Measurements from ENCODE around the gene EPHB1. TPM values are rescaled to one million over a fixed set of nuclear protein-coding genes. Genes with fewer than 3 reads are reported as not detected.

The EPHB1 gene
- polyA plus RNA-seq, 3 donors from 2014 or later, result 0.45 to 1.7 (median 0.48) TPM

GRCh38 chr3:135143474-135143873, 348.4 kb downstream of the EPHB1 start:
- Mint-ChIP-seq H3K36me3 (no peaks in the 10 kb centered on the region), H3K9me3 (peaks cover 0 to 7% (median 0%) of the 10 kb centered on the region in 6 donors), H3K27me3 (ENCODE audit: low read depth in 3 of 3) (peaks cover 0 to 4% (median 2%) of the 10 kb centered on the region in 3 donors), H3K4me3 (no peak overlapping the region), H3K4me1 (no peaks in the 10 kb centered on the region), H3K27ac (no peak overlapping the region)
- no peak for DNase-seq

- Mint-ChIP-seq H3K27ac (no peak overlapping the region), H3K27me3 (ENCODE audit: low read depth in 3 of 3) (peaks cover 0 to 4% (median 2%) of the 10 kb centered on the region in 3 donors)
Measured at GRCh38 chr3:135145581-135145980, 350.5 kb downstream of the EPHB1 start.

GRCh38 chr3:135147657-135148056, 352.6 kb downstream of the EPHB1 start:
- Mint-ChIP-seq H3K4me3 (no peak overlapping the region), H3K27ac (no peak overlapping the region), H3K36me3 (no peaks in the 10 kb centered on the region), H3K27me3 (ENCODE audit: low read depth in 3 of 3) (peaks cover 0 to 6% (median 4%) of the 10 kb centered on the region in 3 donors), H3K4me1 (no peaks in the 10 kb centered on the region), H3K9me3 (peaks cover 0 to 7% (median under 1%) of the 10 kb centered on the region in 6 donors)
- DNase-seq, result no peak

More at GRCh38 chr3:135145581-135145980, 350.5 kb downstream of the EPHB1 start:
- no peak overlapping the region for H3K4me3 Mint-ChIP-seq
- peaks cover 0 to 7% (median 2%) of the 10 kb centered on the region in 6 donors for H3K9me3 Mint-ChIP-seq
- H3K36me3 Mint-ChIP-seq, result no peaks in the 10 kb centered on the region
- no peaks in the 10 kb centered on the region for H3K4me1 Mint-ChIP-seq
- no peak for DNase-seq

GRCh38 chr3:135148398-135149020, 353.4 kb downstream of the EPHB1 start:
- no peak overlapping the region for H3K4me3 Mint-ChIP-seq
- peaks cover 0 to 7% (median 1%) of the 10 kb centered on the region in 6 donors for H3K9me3 Mint-ChIP-seq
- no peak overlapping the region for H3K27ac Mint-ChIP-seq
- H3K36me3 Mint-ChIP-seq, result no peaks in the 10 kb centered on the region
- H3K27me3 Mint-ChIP-seq (ENCODE audit: low read depth in 3 of 3), result peaks cover 0 to 6% (median 4%) of the 10 kb centered on the region in 3 donors
- no peaks in the 10 kb centered on the region for H3K4me1 Mint-ChIP-seq
- DNase-seq, result no peak

- H3K4me1 Mint-ChIP-seq, result no peaks in the 10 kb centered on the region
- no peak overlapping the region for H3K27ac Mint-ChIP-seq
- H3K27me3 Mint-ChIP-seq (ENCODE audit: low read depth in 3 of 3), result peaks cover 0 to 15% (median 4%) of the 10 kb centered on the region in 3 donors
- no peak overlapping the region for H3K4me3 Mint-ChIP-seq
- no peaks in the 10 kb centered on the region for H3K36me3 Mint-ChIP-seq
- H3K9me3 Mint-ChIP-seq, result peaks cover 0 to 7% (median 1%) of the 10 kb centered on the region in 6 donors
- no peak for DNase-seq
Measured at GRCh38 chr3:135149707-135150681, 354.9 kb downstream of the EPHB1 start.

- no peak overlapping the region for H3K27ac Mint-ChIP-seq
- H3K36me3 Mint-ChIP-seq, result no peaks in the 10 kb centered on the region
- H3K4me1 Mint-ChIP-seq, result no peaks in the 10 kb centered on the region
- no peak for DNase-seq
- peaks cover 0 to 12% (median 2%) of the 10 kb centered on the region in 3 donors for H3K27me3 Mint-ChIP-seq (ENCODE audit: low read depth in 3 of 3)
- no peak overlapping the region for H3K4me3 Mint-ChIP-seq
- peaks cover 0 to 9% (median 2%) of the 10 kb centered on the region in 6 donors for H3K9me3 Mint-ChIP-seq
Measured at GRCh38 chr3:135154186-135154585, 359.1 kb downstream of the EPHB1 start.

- Mint-ChIP-seq H3K4me3 (no peak overlapping the region), H3K4me1 (no peaks in the 10 kb centered on the region), H3K27me3 (ENCODE audit: low read depth in 3 of 3) (peaks cover 0 to 12% (median 2%) of the 10 kb centered on the region in 3 donors), H3K27ac (no peak overlapping the region), H3K36me3 (no peaks in the 10 kb centered on the region), H3K9me3 (peaks cover 0 to 9% (median 2%) of the 10 kb centered on the region in 6 donors)
- no peak for DNase-seq
Measured at GRCh38 chr3:135155228-135155627, 360.2 kb downstream of the EPHB1 start.

GRCh38 chr3:135155791-135156190, 360.7 kb downstream of the EPHB1 start:
- Mint-ChIP-seq H3K4me3 (no peak overlapping the region), H3K4me1 (no peaks in the 10 kb centered on the region), H3K27me3 (ENCODE audit: low read depth in 3 of 3) (peaks cover 0 to 10% (median 2%) of the 10 kb centered on the region in 3 donors)

GRCh38 chr3:135157045-135157740, 362.1 kb downstream of the EPHB1 start:
- DNase-seq, result no peak
- Mint-ChIP-seq H3K27me3 (ENCODE audit: low read depth in 3 of 3) (peaks cover 0 to 12% (median 0%) of the 10 kb centered on the region in 3 donors), H3K9me3 (peaks cover 0 to 9% (median 0%) of the 10 kb centered on the region in 6 donors), H3K4me3 (no peak overlapping the region), H3K27ac (no peak overlapping the region), H3K4me1 (no peaks in the 10 kb centered on the region), H3K36me3 (no peaks in the 10 kb centered on the region)

More at GRCh38 chr3:135155791-135156190, 360.7 kb downstream of the EPHB1 start:
- no peak overlapping the region for H3K27ac Mint-ChIP-seq
- peaks cover 0 to 9% (median 1%) of the 10 kb centered on the region in 6 donors for H3K9me3 Mint-ChIP-seq
- H3K36me3 Mint-ChIP-seq, result no peaks in the 10 kb centered on the region
- no peak for DNase-seq

- H3K9me3 Mint-ChIP-seq, result peaks cover 0 to 7% (median 0%) of the 10 kb centered on the region in 6 donors
- no peak for DNase-seq
- peaks cover 0 to 14% (median 0%) of the 10 kb centered on the region in 3 donors for H3K27me3 Mint-ChIP-seq (ENCODE audit: low read depth in 3 of 3)
- H3K4me1 Mint-ChIP-seq, result no peaks in the 10 kb centered on the region
- H3K27ac Mint-ChIP-seq, result no peak overlapping the region
- H3K4me3 Mint-ChIP-seq, result no peak overlapping the region
- H3K36me3 Mint-ChIP-seq, result no peaks in the 10 kb centered on the region
Measured at GRCh38 chr3:135158520-135158919, 363.5 kb downstream of the EPHB1 start.

- peaks cover 0 to 7% (median 0%) of the 10 kb centered on the region in 3 donors for H3K27me3 Mint-ChIP-seq (ENCODE audit: low read depth in 3 of 3)
- no peak overlapping the region for H3K27ac Mint-ChIP-seq
Measured at GRCh38 chr3:135159681-135160247, 364.7 kb downstream of the EPHB1 start.

GRCh38 chr3:135161425-135161824, 366.4 kb downstream of the EPHB1 start:
- H3K4me1 Mint-ChIP-seq, result no peaks in the 10 kb centered on the region

More at GRCh38 chr3:135159681-135160247, 364.7 kb downstream of the EPHB1 start:
- DNase-seq, result no peak
- H3K4me1 Mint-ChIP-seq, result no peaks in the 10 kb centered on the region
- no peak overlapping the region for H3K4me3 Mint-ChIP-seq
- H3K36me3 Mint-ChIP-seq, result no peaks in the 10 kb centered on the region
- H3K9me3 Mint-ChIP-seq, result peaks cover 0 to 7% (median 0%) of the 10 kb centered on the region in 6 donors

GRCh38 chr3:135163701-135164100, 368.6 kb downstream of the EPHB1 start:
- Mint-ChIP-seq H3K27ac (no peak overlapping the region), H3K9me3 (peaks cover 0 to 9% (median 0%) of the 10 kb centered on the region in 6 donors), H3K4me3 (no peak overlapping the region), H3K36me3 (no peaks in the 10 kb centered on the region), H3K27me3 (ENCODE audit: low read depth in 3 of 3) (peaks cover 0 to 4% (median 0%) of the 10 kb centered on the region in 3 donors), H3K4me1 (no peaks in the 10 kb centered on the region)
- no peak for DNase-seq

More at GRCh38 chr3:135161425-135161824, 366.4 kb downstream of the EPHB1 start:
- H3K36me3 Mint-ChIP-seq, result no peaks in the 10 kb centered on the region
- peaks cover 0 to 6% (median 0%) of the 10 kb centered on the region in 6 donors for H3K9me3 Mint-ChIP-seq
- DNase-seq, result no peak
- H3K4me3 Mint-ChIP-seq, result no peak overlapping the region
- H3K27ac Mint-ChIP-seq, result no peak overlapping the region
- H3K27me3 Mint-ChIP-seq (ENCODE audit: low read depth in 3 of 3), result peaks cover 0 to 4% (median 0%) of the 10 kb centered on the region in 3 donors

Data from immature natural killer cell (primary cell).